GM23338 (cell line): Measurements from ENCODE around the gene SOX10.

Source experiments
- EZH2 ChIP-seq: fragments of 200-600 bp; sonication (generic); IDR thresholded peaks from one replicate; pipeline ENCODE4 v1.8.0; 2017; ENCODE audit warnings: antibody characterized with exemption, mild to moderate bottlenecking, low read depth; ENCODE audit not compliant: unreplicated experiment
- JUNB ChIP-seq: IDR thresholded peaks from one replicate; pipeline ENCODE4 v1.6.1; 2016; ENCODE audit warnings: antibody characterized with exemption; ENCODE audit not compliant: unreplicated experiment
- NANOG ChIP-seq: IDR thresholded peaks from 2 replicates; pipeline ENCODE4 v1.6.1; 2016; ENCODE audit warnings: antibody characterized with exemption, borderline replicate concordance
- POLR2AphosphoS5 ChIP-seq: IDR thresholded peaks from 2 replicates; pipeline ENCODE4 v1.6.1; 2016; ENCODE audit warnings: antibody characterized with exemption, low read depth
- TF ChIP-seq, protein P1 (sequence below), 2 experiments: fragments of 200-600 bp in 1 of 2; sonication (generic) in 1 of 2; conservative IDR thresholded peaks; 2 replicates each; pipeline versions ENCODE4 v1.5.1 to v1.6.1; 2016 to 2017; ENCODE audit warnings: antibody characterized with exemption in 2 of 2, low read depth in 2 of 2, mild to moderate bottlenecking in 2 of 2, moderate library complexity in 1 of 2
- TF ChIP-seq, protein P2 (sequence below): fragments of 250-450 bp; sonication (Bioruptor Pico); IDR thresholded peaks from 2 replicates; pipeline ENCODE4 v1.5.0; 2020; ENCODE audit warnings: mild to moderate bottlenecking, moderate library complexity

DNA sequence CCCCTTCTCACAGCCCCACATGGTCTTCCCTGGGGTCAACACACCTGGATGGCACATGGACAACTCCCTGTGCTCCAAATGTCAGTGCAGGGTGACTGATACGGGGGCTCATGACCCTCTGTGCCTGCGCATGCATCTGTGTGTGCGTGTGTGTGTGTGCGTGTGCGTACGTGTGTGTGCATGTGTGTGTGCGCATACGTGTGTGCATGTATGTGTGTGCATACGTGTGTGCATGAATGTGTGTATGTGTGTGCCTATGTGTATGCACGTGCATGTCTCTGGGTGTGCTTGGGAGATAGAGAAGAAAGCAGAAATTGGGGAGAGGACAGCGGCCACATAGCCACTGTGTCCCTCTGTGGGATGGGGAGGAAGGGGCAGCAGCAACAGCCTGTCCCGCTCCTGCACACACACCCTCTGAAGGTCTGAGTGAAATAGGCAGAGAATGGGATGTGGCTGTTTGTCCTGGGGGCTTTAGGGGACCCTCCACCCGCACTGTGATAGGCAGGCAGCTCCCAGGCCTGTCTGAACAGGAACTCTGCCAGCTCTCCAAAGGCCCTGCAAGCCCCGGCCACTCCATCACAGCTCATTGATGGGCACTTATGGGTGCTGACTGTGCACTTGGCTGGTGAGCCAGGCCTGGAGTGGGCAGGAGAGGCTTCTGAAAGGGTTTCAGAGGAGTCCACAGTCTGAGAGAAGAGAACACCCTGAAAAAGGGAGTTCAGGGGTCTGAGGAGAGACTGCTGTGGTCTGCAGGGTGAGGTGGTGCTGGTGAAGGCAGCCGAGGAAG lies 44.2 kb upstream of the SOX10 start:
- TF ChIP-seq, protein P1, sequence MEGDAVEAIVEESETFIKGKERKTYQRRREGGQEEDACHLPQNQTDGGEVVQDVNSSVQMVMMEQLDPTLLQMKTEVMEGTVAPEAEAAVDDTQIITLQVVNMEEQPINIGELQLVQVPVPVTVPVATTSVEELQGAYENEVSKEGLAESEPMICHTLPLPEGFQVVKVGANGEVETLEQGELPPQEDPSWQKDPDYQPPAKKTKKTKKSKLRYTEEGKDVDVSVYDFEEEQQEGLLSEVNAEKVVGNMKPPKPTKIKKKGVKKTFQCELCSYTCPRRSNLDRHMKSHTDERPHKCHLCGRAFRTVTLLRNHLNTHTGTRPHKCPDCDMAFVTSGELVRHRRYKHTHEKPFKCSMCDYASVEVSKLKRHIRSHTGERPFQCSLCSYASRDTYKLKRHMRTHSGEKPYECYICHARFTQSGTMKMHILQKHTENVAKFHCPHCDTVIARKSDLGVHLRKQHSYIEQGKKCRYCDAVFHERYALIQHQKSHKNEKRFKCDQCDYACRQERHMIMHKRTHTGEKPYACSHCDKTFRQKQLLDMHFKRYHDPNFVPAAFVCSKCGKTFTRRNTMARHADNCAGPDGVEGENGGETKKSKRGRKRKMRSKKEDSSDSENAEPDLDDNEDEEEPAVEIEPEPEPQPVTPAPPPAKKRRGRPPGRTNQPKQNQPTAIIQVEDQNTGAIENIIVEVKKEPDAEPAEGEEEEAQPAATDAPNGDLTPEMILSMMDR (conservative IDR thresholded peaks at IDR 0.05; ENCODE audit: low read depth in 2 of 2) = no peak
- TF ChIP-seq POLR2AphosphoS5 (no peak), NANOG (no peak), JUNB (no peak), EZH2 (no peak)
- TF ChIP-seq, protein P2, sequence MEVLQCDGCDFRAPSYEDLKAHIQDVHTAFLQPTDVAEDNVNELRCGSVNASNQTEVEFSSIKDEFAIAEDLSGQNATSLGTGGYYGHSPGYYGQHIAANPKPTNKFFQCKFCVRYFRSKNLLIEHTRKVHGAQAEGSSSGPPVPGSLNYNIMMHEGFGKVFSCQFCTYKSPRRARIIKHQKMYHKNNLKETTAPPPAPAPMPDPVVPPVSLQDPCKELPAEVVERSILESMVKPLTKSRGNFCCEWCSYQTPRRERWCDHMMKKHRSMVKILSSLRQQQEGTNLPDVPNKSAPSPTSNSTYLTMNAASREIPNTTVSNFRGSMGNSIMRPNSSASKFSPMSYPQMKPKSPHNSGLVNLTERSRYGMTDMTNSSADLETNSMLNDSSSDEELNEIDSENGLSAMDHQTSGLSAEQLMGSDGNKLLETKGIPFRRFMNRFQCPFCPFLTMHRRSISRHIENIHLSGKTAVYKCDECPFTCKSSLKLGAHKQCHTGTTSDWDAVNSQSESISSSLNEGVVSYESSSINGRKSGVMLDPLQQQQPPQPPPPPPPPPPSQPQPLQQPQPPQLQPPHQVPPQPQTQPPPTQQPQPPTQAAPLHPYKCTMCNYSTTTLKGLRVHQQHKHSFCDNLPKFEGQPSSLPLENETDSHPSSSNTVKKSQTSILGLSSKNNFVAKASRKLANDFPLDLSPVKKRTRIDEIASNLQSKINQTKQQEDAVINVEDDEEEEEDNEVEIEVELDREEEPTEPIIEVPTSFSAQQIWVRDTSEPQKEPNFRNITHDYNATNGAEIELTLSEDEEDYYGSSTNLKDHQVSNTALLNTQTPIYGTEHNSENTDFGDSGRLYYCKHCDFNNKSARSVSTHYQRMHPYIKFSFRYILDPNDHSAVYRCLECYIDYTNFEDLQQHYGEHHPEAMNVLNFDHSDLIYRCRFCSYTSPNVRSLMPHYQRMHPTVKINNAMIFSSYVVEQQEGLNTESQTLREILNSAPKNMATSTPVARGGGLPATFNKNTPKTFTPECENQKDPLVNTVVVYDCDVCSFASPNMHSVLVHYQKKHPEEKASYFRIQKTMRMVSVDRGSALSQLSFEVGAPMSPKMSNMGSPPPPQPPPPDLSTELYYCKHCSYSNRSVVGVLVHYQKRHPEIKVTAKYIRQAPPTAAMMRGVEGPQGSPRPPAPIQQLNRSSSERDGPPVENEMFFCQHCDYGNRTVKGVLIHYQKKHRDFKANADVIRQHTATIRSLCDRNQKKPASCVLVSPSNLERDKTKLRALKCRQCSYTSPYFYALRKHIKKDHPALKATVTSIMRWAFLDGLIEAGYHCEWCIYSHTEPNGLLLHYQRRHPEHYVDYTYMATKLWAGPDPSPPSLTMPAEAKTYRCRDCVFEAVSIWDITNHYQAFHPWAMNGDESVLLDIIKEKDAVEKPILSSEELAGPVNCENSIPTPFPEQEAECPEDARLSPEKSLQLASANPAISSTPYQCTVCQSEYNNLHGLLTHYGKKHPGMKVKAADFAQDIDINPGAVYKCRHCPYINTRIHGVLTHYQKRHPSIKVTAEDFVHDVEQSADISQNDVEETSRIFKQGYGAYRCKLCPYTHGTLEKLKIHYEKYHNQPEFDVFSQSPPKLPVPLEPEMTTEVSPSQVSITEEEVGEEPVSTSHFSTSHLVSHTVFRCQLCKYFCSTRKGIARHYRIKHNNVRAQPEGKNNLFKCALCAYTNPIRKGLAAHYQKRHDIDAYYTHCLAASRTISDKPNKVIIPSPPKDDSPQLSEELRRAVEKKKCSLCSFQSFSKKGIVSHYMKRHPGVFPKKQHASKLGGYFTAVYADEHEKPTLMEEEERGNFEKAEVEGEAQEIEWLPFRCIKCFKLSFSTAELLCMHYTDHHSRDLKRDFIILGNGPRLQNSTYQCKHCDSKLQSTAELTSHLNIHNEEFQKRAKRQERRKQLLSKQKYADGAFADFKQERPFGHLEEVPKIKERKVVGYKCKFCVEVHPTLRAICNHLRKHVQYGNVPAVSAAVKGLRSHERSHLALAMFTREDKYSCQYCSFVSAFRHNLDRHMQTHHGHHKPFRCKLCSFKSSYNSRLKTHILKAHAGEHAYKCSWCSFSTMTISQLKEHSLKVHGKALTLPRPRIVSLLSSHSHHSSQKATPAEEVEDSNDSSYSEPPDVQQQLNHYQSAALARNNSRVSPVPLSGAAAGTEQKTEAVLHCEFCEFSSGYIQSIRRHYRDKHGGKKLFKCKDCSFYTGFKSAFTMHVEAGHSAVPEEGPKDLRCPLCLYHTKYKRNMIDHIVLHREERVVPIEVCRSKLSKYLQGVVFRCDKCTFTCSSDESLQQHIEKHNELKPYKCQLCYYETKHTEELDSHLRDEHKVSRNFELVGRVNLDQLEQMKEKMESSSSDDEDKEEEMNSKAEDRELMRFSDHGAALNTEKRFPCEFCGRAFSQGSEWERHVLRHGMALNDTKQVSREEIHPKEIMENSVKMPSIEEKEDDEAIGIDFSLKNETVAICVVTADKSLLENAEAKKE = no peak
